Spinal cord (tissue), 10 donors: ENCODE results near the gene NRXN2. TPM values are rescaled to one million over a fixed set of nuclear protein-coding genes. Genes with fewer than 3 reads are reported as not detected.
A peak's percentile ranks its signal among the peaks of the same experiment; 100 is the strongest.

Source experiments
- DNase-seq, 6 donors: peaks; one replicate each; pipeline versions ENCODE4 v3.0.0 to v3.0.0-alpha.2; 2013 to 2015; ENCODE audit warnings: low spot score in 6 of 6, low read depth in 4 of 6
- H3K27ac ChIP-seq: one replicate; pipeline ENCODE4 v1.5.1; 2013; ENCODE audit warnings: low read depth, low read length, control low read depth
- H3K27me3 ChIP-seq: one replicate; pipeline ENCODE4 v1.6.1; 2013; ENCODE audit warnings: low read length; ENCODE audit not compliant: control insufficient read depth, insufficient read depth
- H3K36me3 ChIP-seq: one replicate; pipeline ENCODE4 v1.6.1; 2013; ENCODE audit warnings: low read length; ENCODE audit not compliant: control insufficient read depth, insufficient read depth
- H3K4me1 ChIP-seq: one replicate; pipeline ENCODE4 v1.6.1; 2013; ENCODE audit warnings: low read length; ENCODE audit not compliant: control insufficient read depth, insufficient read depth
- H3K4me3 ChIP-seq: one replicate; pipeline ENCODE4 v1.5.1; 2013; ENCODE audit warnings: low read depth, low read length, control low read depth
- H3K9me3 ChIP-seq: one replicate; pipeline ENCODE4 v1.6.1; 2013; ENCODE audit warnings: low read length; ENCODE audit not compliant: control insufficient read depth, insufficient read depth
- WGBS: methylation state at CpG from one replicate; pipeline ENCODE4 v1.1.5; 2013; ENCODE audit warnings: missing lambda C conversion rate; ENCODE audit not compliant: insufficient coverage; 5-methylcytosine and 5-hydroxymethylcytosine counted together
- polyA plus RNA-seq, 2 donors: library from polyadenylated mRNA; unstranded; fragments of 120-200 nt; gene quantifications; one replicate each; pipeline ENCODE4 v1.2.1, GENCODE V29; 2013; ENCODE audit not compliant: insufficient read length in 2 of 2
- total RNA-seq, 2 donors: library from RNA; depleted of rRNA in 1 of 2; stranded (reverse); fragments of 120-200 nt in 1 of 2; fragments of >200 nt in 1 of 2; gene quantifications; one replicate each; pipeline versions ENCODE4 v1.2.3 to v1.2.4, GENCODE V29; 2013 to 2014
- donor health status: healthy.

Gene NRXN2
- total and polyA plus RNA-seq, 4 donors: 68.0 to 424 (median 280) TPM

GRCh38 chr11:64648551-64648950 lies 74.4 kb downstream of the NRXN2 start:
- peaks cover 59% of the 10 kb centered on the region for H3K36me3 ChIP-seq
- no peaks in the 10 kb centered on the region for H3K9me3 ChIP-seq
- H3K4me3 ChIP-seq: no peak overlapping the region
- peaks cover 5% of the 10 kb centered on the region for H3K27me3 ChIP-seq
- WGBS: 91% methylated on average over 9 of the region's 9 CpGs
- peaks cover 69% of the 10 kb centered on the region for H3K4me1 ChIP-seq
- no peak overlapping the region for H3K27ac ChIP-seq
- DNase-seq: no peak

- H3K4me3 ChIP-seq: no peak overlapping the region
- 50% methylated on average over 6 of the region's 9 CpGs for WGBS
- H3K27ac ChIP-seq: no peak overlapping the region
- H3K9me3 ChIP-seq: no peaks in the 10 kb centered on the region
- no peak for DNase-seq
- H3K4me1 ChIP-seq: peaks cover 60% of the 10 kb centered on the region
- peaks cover 59% of the 10 kb centered on the region for H3K36me3 ChIP-seq
- peaks cover 5% of the 10 kb centered on the region for H3K27me3 ChIP-seq
Measured at GRCh38 chr11:64647019-64647779, 75.8 kb downstream of the NRXN2 start.

- Histone ChIP-seq H3K36me3 (peaks cover 54% of the 10 kb centered on the region), H3K27ac (no peak overlapping the region), H3K4me3 (no peak overlapping the region), H3K9me3 (no peaks in the 10 kb centered on the region), H3K27me3 (peaks cover 5% of the 10 kb centered on the region), H3K4me1 (peaks cover 65% of the 10 kb centered on the region)
- 15% methylated on average over 8 of the region's 11 CpGs for WGBS
- peak in 2 of 6 donors; percentile 46 to 70 for DNase-seq
Measured at GRCh38 chr11:64644647-64645275, 78.2 kb downstream of the NRXN2 start.

- H3K36me3 ChIP-seq: peaks cover 57% of the 10 kb centered on the region
- peaks cover 65% of the 10 kb centered on the region for H3K4me1 ChIP-seq
- WGBS: 10% methylated on average over 19 of the region's 19 CpGs
- H3K4me3 ChIP-seq: no peak overlapping the region
- no peak for DNase-seq
- peaks cover 5% of the 10 kb centered on the region for H3K27me3 ChIP-seq
- H3K9me3 ChIP-seq: no peaks in the 10 kb centered on the region
- H3K27ac ChIP-seq: no peak overlapping the region
Measured at GRCh38 chr11:64643920-64644646, 78.9 kb downstream of the NRXN2 start.

- no peaks in the 10 kb centered on the region for H3K9me3 ChIP-seq
- peak in 4 of 6 donors; percentile 55 to 95 (median 80) for DNase-seq
- WGBS: 0% methylated on average over 36 of the region's 53 CpGs
- H3K4me3 ChIP-seq: peak overlapping the region; percentile 68
- peaks cover 53% of the 10 kb centered on the region for H3K36me3 ChIP-seq
- H3K27me3 ChIP-seq: peaks cover 5% of the 10 kb centered on the region
- H3K4me1 ChIP-seq: peaks cover 69% of the 10 kb centered on the region
- peak overlapping the region; percentile 69 for H3K27ac ChIP-seq
Measured at GRCh38 chr11:64643256-64643881, 79.6 kb downstream of the NRXN2 start.

- H3K9me3 ChIP-seq: no peaks in the 10 kb centered on the region
- DNase-seq: no peak
- peak overlapping the region; percentile 69 for H3K27ac ChIP-seq
- WGBS: 0% methylated on average over 36 of the region's 36 CpGs
- peaks cover 48% of the 10 kb centered on the region for H3K36me3 ChIP-seq
- H3K4me3 ChIP-seq: peak overlapping the region; percentile 68
- H3K4me1 ChIP-seq: peaks cover 69% of the 10 kb centered on the region
- H3K27me3 ChIP-seq: peaks cover 5% of the 10 kb centered on the region
Measured at GRCh38 chr11:64642871-64643255, 80.1 kb downstream of the NRXN2 start.

GRCh38 chr11:64642418-64642735 lies 80.6 kb downstream of the NRXN2 start:
- DNase-seq: peak in 1 of 6 donors; percentile 50
- H3K9me3 ChIP-seq: no peaks in the 10 kb centered on the region
- H3K36me3 ChIP-seq: peaks cover 44% of the 10 kb centered on the region
- peak overlapping the region; percentile 21 for H3K4me3 ChIP-seq
- under 1% methylated on average over 30 of the region's 30 CpGs for WGBS
- no peak overlapping the region for H3K27ac ChIP-seq
- H3K4me1 ChIP-seq: peaks cover 72% of the 10 kb centered on the region
- peaks cover 5% of the 10 kb centered on the region for H3K27me3 ChIP-seq

GRCh38 chr11:64641596-64642417 lies 81.2 kb downstream of the NRXN2 start:
- Histone ChIP-seq H3K27me3 (peaks cover 5% of the 10 kb centered on the region), H3K9me3 (no peaks in the 10 kb centered on the region), H3K36me3 (peaks cover 45% of the 10 kb centered on the region), H3K27ac (no peak overlapping the region), H3K4me3 (peak overlapping the region; percentile 21), H3K4me1 (peaks cover 72% of the 10 kb centered on the region)
- 28% methylated on average over 11 of the region's 11 CpGs for WGBS
- DNase-seq: peak in 1 of 6 donors; percentile 49

- Histone ChIP-seq H3K27me3 (peaks cover 5% of the 10 kb centered on the region), H3K9me3 (no peaks in the 10 kb centered on the region), H3K4me3 (no peak overlapping the region), H3K4me1 (peaks cover 78% of the 10 kb centered on the region), H3K36me3 (peaks cover 43% of the 10 kb centered on the region), H3K27ac (no peak overlapping the region)
- 62% methylated on average over 3 of the region's 4 CpGs for WGBS
- no peak for DNase-seq
Measured at GRCh38 chr11:64639885-64640284, 83.1 kb downstream of the NRXN2 start.
